HEK293 (cell line): ENCODE results near the gene IPO8.
A peak's percentile ranks its signal among the peaks of the same experiment; 100 is the strongest.

ENCODE experiments used
- CTCF ChIA-PET: fragments of 350-600 bp; formaldehyde crosslinking; extraction: SDS; loops from one replicate; lab custom pipeline; 2021; ENCODE audit warnings: antibody characterized with exemption; lab: Yijun Ruan, JAX
- POLR2A ChIA-PET: fragments of 300-600 bp; formaldehyde crosslinking; extraction: SDS; loops from one replicate; lab custom pipeline; 2020; ENCODE audit warnings: antibody characterized with exemption, inconsistent platforms; lab: Yijun Ruan, JAX
- H3K27ac ChIP-seq: fragments of 200-500 bp; sonication (Bioruptor generic); 2 replicates; pipeline ENCODE4 v1.5.1; 2014; ENCODE audit warnings: low read depth, low read length, control low read depth, inconsistent platforms; ENCODE audit errors: extremely low read depth
- H3K36me3 ChIP-seq, 2 experiments: fragments of 200-500 bp in 1 of 2; sonication (Bioruptor generic) in 1 of 2; 1 replicate in 1 of 2; 2 replicates in 1 of 2; pipeline ENCODE4 v1.5.1; 2014 to 2017; ENCODE audit warnings: inconsistent platforms in 2 of 2, low read length in 2 of 2; ENCODE audit not compliant: control insufficient read depth in 2 of 2, insufficient read depth in 1 of 2
- H3K4me1 ChIP-seq: fragments of 200-500 bp; sonication (Bioruptor generic); 2 replicates; pipeline ENCODE4 v1.5.1; 2014; ENCODE audit warnings: mild to moderate bottlenecking, low read length, inconsistent platforms; ENCODE audit not compliant: control insufficient read depth, insufficient read depth
- H3K4me3 ChIP-seq: 2 replicates; pipeline ENCODE4 v1.5.1; 2011; ENCODE audit warnings: low read depth, mild to moderate bottlenecking, control low read depth, low read length, moderate library complexity
- H3K9me3 ChIP-seq: fragments of 200-500 bp; sonication (Bioruptor generic); 2 replicates; pipeline ENCODE4 v1.5.1; 2014; ENCODE audit warnings: low read depth, low read length, inconsistent platforms; ENCODE audit not compliant: control insufficient read depth, insufficient read depth
- FEZF1 ChIP-seq: fragments of 450-650 bp; formaldehyde crosslinking; IDR thresholded peaks from 2 replicates; pipeline ENCODE4 v1.5.1; 2016; ENCODE audit warnings: missing biosample characterization, missing genetic modification characterization
- PRDM10 ChIP-seq: fragments of 450-650 bp; formaldehyde crosslinking; IDR thresholded peaks from 2 replicates; pipeline ENCODE4 v1.5.1; 2016; ENCODE audit warnings: missing biosample characterization, missing genetic modification characterization
- RBAK ChIP-seq: fragments of 450-650 bp; formaldehyde crosslinking; IDR thresholded peaks from 2 replicates; pipeline ENCODE4 v1.5.1; 2016; ENCODE audit warnings: missing biosample characterization, missing genetic modification characterization
- SP3 ChIP-seq: fragments of 450-650 bp; formaldehyde crosslinking; IDR thresholded peaks from 2 replicates; pipeline ENCODE4 v1.5.1; 2016; ENCODE audit warnings: missing biosample characterization, missing genetic modification characterization
- SP7 ChIP-seq: fragments of 450-650 bp; formaldehyde crosslinking; IDR thresholded peaks from 2 replicates; pipeline ENCODE4 v1.5.1; 2016; ENCODE audit warnings: missing biosample characterization, missing genetic modification characterization
- TRIM28 ChIP-seq: IDR thresholded peaks from 2 replicates; pipeline ENCODE4 v1.6.1; 2011; ENCODE audit warnings: low read length, control low read depth, borderline replicate concordance
- ZBTB10 ChIP-seq: fragments of 450-650 bp; formaldehyde crosslinking; IDR thresholded peaks from 2 replicates; pipeline ENCODE4 v1.5.1; 2016; ENCODE audit warnings: missing biosample characterization, missing genetic modification characterization
- ZFP41 ChIP-seq: fragments of 450-650 bp; formaldehyde crosslinking; IDR thresholded peaks from 2 replicates; pipeline ENCODE4 v1.5.1; 2016; ENCODE audit warnings: missing biosample characterization, missing genetic modification characterization, borderline replicate concordance
- ZNF10 ChIP-seq: fragments of 450-650 bp; formaldehyde crosslinking; IDR thresholded peaks from 2 replicates; pipeline ENCODE4 v1.5.1; 2017; ENCODE audit warnings: missing biosample characterization, missing genetic modification characterization
- ZNF155 ChIP-seq: fragments of 450-650 bp; formaldehyde crosslinking; IDR thresholded peaks from 2 replicates; pipeline ENCODE4 v1.5.1; 2016; ENCODE audit warnings: missing biosample characterization, missing genetic modification characterization
- ZNF223 ChIP-seq: fragments of 450-650 bp; formaldehyde crosslinking; IDR thresholded peaks from 2 replicates; pipeline ENCODE4 v1.5.1; 2016; ENCODE audit warnings: missing biosample characterization, missing genetic modification characterization
- ZNF24 ChIP-seq: fragments of 450-650 bp; formaldehyde crosslinking; IDR thresholded peaks from 2 replicates; pipeline ENCODE4 v1.5.1; 2016; ENCODE audit warnings: missing biosample characterization, missing genetic modification characterization
- ZNF302 ChIP-seq: fragments of 450-650 bp; formaldehyde crosslinking; IDR thresholded peaks from 2 replicates; pipeline ENCODE4 v1.5.1; 2016; ENCODE audit warnings: missing biosample characterization, missing genetic modification characterization, low read depth
- ZNF324 ChIP-seq: fragments of 450-650 bp; formaldehyde crosslinking; IDR thresholded peaks from 2 replicates; pipeline ENCODE4 v1.5.1; 2016; ENCODE audit warnings: missing biosample characterization, missing genetic modification characterization
- ZNF398 ChIP-seq: fragments of 450-650 bp; formaldehyde crosslinking; IDR thresholded peaks from 2 replicates; pipeline ENCODE4 v1.5.1; 2017; ENCODE audit warnings: missing biosample characterization, missing genetic modification characterization
- ZNF501 ChIP-seq: fragments of 450-650 bp; formaldehyde crosslinking; IDR thresholded peaks from 2 replicates; pipeline ENCODE4 v1.5.1; 2016; ENCODE audit warnings: missing biosample characterization, missing genetic modification characterization
- ZNF510 ChIP-seq: fragments of 450-650 bp; formaldehyde crosslinking; IDR thresholded peaks from 2 replicates; pipeline ENCODE4 v1.5.1; 2018; ENCODE audit warnings: mild to moderate bottlenecking, missing genetic modification characterization, missing biosample characterization; ENCODE audit not compliant: insufficient replicate concordance
- ZNF596 ChIP-seq: fragments of 450-650 bp; IDR thresholded peaks from 2 replicates; pipeline ENCODE4 v1.5.0; 2018; ENCODE audit warnings: missing biosample characterization, mild to moderate bottlenecking, missing genetic modification characterization, moderate library complexity
- ZNF664 ChIP-seq: fragments of 450-650 bp; formaldehyde crosslinking; IDR thresholded peaks from 2 replicates; pipeline ENCODE4 v1.5.1; 2016; ENCODE audit warnings: missing biosample characterization, missing genetic modification characterization
- ZNF776 ChIP-seq: fragments of 450-650 bp; formaldehyde crosslinking; IDR thresholded peaks from 2 replicates; pipeline ENCODE4 v1.5.0; 2017; ENCODE audit warnings: missing biosample characterization, missing genetic modification characterization, borderline replicate concordance
- ZNF777 ChIP-seq: fragments of 450-650 bp; formaldehyde crosslinking; IDR thresholded peaks from 2 replicates; pipeline ENCODE4 v1.5.1; 2017; ENCODE audit warnings: missing biosample characterization, missing genetic modification characterization, borderline replicate concordance
- ZNF785 ChIP-seq: fragments of 450-650 bp; formaldehyde crosslinking; IDR thresholded peaks from 2 replicates; pipeline ENCODE4 v1.5.1; 2016; ENCODE audit warnings: missing biosample characterization, missing genetic modification characterization
- ZNF843 ChIP-seq: fragments of 450-650 bp; formaldehyde crosslinking; IDR thresholded peaks from 2 replicates; pipeline ENCODE4 v1.5.1; 2016; ENCODE audit warnings: missing biosample characterization, missing genetic modification characterization
- TF ChIP-seq, protein P1 (sequence below): fragments of 450-650 bp; formaldehyde crosslinking; IDR thresholded peaks from 2 replicates; pipeline ENCODE4 v1.5.1; 2016; ENCODE audit warnings: missing biosample characterization, missing genetic modification characterization, low read depth
- TF ChIP-seq, protein P2 (sequence below): fragments of 450-650 bp; formaldehyde crosslinking; IDR thresholded peaks from 2 replicates; pipeline ENCODE4 v1.5.1; 2016; ENCODE audit warnings: missing biosample characterization, missing genetic modification characterization

Gene IPO8

DNA sequence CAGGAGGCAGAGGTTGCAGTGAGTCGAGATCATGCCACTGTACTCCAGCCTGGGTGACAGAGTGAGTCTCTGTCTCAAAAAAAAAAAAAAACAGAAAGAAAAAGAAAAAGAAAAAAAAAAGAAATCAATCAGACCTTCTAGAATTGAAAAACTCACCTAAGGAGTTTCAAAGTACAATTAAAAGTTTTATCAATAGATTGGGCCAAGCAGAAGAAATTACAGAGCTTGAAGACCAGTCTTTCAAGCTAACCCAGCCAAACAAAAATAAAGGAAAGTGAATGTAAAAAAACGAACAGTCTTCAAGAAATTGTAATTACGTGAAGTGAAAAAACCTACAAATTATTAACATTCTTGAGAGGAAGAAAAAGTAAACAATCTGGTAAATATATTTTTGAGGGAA is 93.0 kb downstream of the IPO8 start:
- no peak overlapping the region for H3K27ac ChIP-seq
- POLR2A ChIA-PET: no interaction called here
- TF ChIP-seq ZNF596 (tag by site-specific recombination): no peak
- TF ChIP-seq SP3 (tag by site-specific recombination): no peak
- no peak for TF ChIP-seq ZNF223 (tag by site-specific recombination)
- TF ChIP-seq ZNF10 (tag by site-specific recombination): no peak
- no peak for TF ChIP-seq ZNF785 (tag by site-specific recombination)
- no peak for TF ChIP-seq ZNF155
- TF ChIP-seq, protein P1, sequence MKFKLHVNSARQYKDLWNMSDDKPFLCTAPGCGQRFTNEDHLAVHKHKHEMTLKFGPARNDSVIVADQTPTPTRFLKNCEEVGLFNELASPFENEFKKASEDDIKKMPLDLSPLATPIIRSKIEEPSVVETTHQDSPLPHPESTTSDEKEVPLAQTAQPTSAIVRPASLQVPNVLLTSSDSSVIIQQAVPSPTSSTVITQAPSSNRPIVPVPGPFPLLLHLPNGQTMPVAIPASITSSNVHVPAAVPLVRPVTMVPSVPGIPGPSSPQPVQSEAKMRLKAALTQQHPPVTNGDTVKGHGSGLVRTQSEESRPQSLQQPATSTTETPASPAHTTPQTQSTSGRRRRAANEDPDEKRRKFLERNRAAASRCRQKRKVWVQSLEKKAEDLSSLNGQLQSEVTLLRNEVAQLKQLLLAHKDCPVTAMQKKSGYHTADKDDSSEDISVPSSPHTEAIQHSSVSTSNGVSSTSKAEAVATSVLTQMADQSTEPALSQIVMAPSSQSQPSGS: no peak
- TF ChIP-seq ZNF510 (tag by site-specific recombination): no peak
- no peak for TF ChIP-seq ZNF777
- no peak for TF ChIP-seq ZNF24 (tag by site-specific recombination)
- no peak for TF ChIP-seq ZNF398 (tag by site-specific recombination)
- no peak for TF ChIP-seq RBAK
- no peak for TF ChIP-seq ZNF664 (tag by site-specific recombination)
- no peaks in the 10 kb centered on the region for H3K36me3 ChIP-seq
- H3K4me1 ChIP-seq: no peaks in the 10 kb centered on the region
- CTCF ChIA-PET: no interaction called here
- no peak overlapping the region for H3K4me3 ChIP-seq
- no peaks in the 10 kb centered on the region for H3K9me3 ChIP-seq

- no peaks in the 10 kb centered on the region for H3K4me1 ChIP-seq
- POLR2A ChIA-PET: no interaction called here
- no peaks in the 10 kb centered on the region for H3K9me3 ChIP-seq
- CTCF ChIA-PET: no interaction called here
- no peaks in the 10 kb centered on the region for H3K36me3 ChIP-seq
- no peak overlapping the region for H3K27ac ChIP-seq
- H3K4me3 ChIP-seq: no peak overlapping the region
- no peak for TF ChIP-seq ZBTB10 (tag by site-specific recombination)
- no peak for TF ChIP-seq ZNF302 (tag by site-specific recombination)
- TF ChIP-seq ZNF776 (tag by site-specific recombination): no peak
- TF ChIP-seq PRDM10 (tag by site-specific recombination): peak; percentile 43
- TF ChIP-seq, protein P2, sequence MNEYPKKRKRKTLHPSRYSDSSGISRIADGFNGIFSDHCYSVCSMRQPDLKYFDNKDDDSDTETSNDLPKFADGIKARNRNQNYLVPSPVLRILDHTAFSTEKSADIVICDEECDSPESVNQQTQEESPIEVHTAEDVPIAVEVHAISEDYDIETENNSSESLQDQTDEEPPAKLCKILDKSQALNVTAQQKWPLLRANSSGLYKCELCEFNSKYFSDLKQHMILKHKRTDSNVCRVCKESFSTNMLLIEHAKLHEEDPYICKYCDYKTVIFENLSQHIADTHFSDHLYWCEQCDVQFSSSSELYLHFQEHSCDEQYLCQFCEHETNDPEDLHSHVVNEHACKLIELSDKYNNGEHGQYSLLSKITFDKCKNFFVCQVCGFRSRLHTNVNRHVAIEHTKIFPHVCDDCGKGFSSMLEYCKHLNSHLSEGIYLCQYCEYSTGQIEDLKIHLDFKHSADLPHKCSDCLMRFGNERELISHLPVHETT (tag by site-specific recombination): peak; percentile 37; the same call in 1 of the 2 replicates
- no peak for TF ChIP-seq ZNF501 (tag by site-specific recombination)
- peak; percentile 42; the same call in 1 of the 2 replicates for TF ChIP-seq SP7
- peak; percentile 69 for TF ChIP-seq ZNF843
- TF ChIP-seq TRIM28: peak; percentile 39; the same call in 1 of the 2 replicates
- no peak for TF ChIP-seq ZNF324 (tag by site-specific recombination)
- no peak for TF ChIP-seq ZFP41 (tag by site-specific recombination)
- peak; percentile 41; the same call in 1 of the 2 replicates for TF ChIP-seq FEZF1 (tag by site-specific recombination)
Measured at GRCh38 chr12:30599608-30600007, 96.1 kb downstream of the IPO8 start.
